GM21528 (cell line): ENCODE measurements around the gene CFAP54.
"Not testable (repeated sequence)": the region's sequence is repeated elsewhere in the genome, so short reads cannot be mapped to it uniquely, and the experiment has no call there.

Experiments
- ATAC-seq: cut with Tn5 transposase; IDR thresholded peaks from one replicate; pipeline ENCODE4 v1.9.1; 2021; ENCODE audit warnings: mild to moderate bottlenecking, moderate library complexity; ENCODE audit not compliant: unreplicated experiment, low FRiP score

CFAP54 gene, protein sequence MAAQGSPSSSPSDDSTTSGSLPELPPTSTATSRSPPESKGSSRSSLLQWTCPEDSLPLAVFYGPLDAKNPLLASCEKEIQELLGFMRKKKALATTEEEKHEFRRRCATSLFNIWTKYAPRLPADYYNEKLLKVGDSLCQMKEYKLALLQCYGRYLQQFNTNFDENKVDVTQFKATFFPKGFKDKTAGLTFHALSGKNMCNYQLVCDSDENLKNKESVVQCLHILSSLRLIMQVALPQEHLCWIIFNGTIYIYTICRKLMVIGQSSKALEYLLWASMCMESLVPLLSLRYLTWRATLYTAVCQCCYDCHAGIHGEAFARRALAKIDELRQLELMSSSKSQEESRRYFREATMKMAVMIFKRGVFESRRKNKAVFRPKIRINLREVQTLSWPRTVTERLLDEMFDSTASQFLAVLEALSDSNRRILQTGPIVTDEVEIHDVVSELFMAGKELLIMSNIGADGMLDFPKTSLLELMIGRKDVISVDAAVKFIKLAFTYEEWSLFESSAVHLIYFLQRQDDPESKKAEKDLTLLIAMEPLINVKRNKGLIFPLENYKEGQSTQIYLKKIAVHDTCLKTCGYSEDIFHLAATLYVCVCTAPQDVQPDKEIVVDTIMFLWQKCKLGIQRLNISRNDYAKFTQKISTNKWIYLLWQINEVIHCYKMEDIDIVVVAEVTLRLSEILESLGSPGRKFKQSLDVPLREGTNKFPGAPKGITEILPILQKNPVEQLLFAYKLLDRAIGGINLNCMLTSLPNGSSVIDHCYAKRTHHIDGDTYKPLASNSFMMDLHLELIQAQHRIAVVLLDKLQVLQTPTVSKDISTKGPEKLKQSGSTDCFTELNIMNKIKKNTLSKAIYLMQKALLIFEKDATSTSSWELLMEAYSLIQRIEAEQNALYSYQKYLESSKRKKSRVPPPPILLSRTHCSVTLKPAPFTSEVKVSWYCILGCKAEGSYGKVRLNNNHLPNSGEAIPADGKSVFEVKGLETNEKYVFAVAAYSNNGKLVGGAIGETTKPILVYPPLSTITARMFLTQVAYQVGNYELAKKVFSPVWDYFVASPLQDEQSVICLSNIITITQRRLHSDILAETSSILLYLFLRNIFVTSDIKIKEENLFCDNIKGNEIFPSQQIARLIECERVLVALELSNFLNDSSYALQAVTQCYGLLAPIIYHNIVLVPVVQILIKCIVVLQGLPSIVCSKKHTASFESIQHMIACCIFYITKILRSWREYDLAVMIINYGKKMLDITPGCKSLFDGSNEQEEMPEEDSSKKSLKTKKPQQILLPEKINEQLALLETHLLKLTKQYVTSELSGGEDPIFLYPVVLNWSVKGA (N-terminal part only)

DNA sequence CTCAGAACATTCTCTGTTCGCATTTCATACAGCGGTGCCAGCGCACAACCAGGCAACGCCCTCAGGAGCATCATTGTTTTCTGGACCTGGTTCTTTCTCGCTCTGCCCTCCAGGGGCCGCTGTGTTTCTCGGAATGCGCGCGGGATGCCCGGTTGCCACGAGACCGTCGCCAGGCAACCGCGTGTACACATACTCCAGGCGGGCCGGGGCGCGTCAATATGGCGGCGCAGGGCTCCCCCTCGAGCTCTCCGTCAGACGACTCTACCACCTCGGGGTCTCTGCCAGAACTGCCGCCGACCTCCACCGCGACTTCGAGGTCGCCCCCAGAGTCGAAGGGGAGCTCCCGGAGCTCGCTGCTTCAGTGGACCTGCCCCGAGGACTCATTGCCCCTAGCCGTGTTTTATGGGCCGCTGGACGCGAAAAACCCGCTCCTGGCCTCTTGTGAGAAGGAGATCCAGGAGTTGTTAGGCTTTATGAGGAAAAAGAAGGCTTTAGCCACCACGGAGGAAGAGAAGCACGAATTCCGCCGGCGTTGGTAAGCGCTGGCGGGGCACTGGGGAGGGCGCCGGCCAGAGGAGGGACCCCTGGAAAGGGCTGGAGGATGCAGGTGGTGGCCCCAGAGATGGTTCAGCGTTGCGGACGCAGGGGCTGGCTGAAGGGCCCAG, at the start of gene CFAP54:
CFAP54 (plus strand) TSS at position 186 of the 665 bp plus-strand sequence; CDS start at position 219, 33 bp downstream.
- ATAC-seq = peak; percentile 96

DNA sequence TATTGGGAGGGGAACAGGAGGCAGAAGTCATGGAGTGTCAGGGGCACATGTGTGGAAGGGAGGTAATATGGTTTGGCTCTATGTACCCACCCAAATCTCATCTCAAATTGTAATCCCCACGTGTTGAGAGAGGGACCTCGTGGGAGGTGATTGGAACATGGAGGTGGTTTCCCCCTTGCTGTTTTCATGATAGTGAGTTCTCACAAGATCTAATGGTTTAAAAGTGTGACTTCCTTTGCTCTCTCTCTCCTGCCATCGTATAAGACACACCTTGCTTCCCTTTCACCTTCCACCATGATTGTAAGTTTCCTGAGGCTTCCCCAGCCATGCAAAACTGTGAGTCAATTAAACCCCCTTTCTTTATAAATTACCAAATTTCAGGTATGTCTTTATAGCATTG, 47.6 kb upstream of the CFAP54 start:
- no peak for ATAC-seq

DNA sequence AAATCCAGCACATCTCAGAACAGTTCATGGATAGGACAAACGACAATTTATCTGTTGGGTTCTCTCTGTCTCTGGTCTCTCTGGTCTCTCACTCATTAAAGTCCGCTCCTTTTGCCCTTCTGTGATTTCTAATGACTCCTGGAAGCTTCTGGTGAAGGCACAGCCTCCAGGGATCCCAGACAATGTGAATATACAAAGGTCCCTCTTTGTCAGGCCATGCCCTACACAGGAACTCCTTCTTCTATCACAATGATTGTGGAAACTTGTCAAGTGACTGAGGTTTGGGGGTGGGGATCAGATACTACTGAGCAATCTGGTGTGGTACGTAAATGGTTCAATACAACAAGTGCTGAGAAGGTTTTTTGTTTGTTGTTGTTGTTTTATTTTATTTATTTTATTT, 46.5 kb upstream of the CFAP54 start:
- ATAC-seq = no peak

DNA sequence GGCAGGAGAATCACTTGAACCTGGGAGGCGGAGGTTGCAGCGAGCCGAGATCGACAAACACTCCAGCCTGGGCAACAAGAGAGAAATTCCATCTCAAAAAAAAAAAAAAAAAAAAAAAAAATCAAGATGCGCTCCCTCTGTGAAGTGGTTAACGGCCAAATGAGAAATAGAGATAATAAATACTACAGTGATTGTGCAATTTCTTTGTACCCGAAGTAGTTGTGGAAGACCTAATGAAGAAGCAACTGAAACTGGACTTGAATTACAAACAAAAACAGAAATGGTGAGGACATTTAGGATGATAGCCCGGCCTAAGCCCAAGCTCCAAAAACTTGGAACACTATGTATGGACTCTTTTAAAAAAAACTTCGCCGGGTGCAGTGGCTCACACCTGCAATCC, 45.0 kb upstream of the CFAP54 start:
- no peak for ATAC-seq

GRCh38 chr12:96445691-96446583, 43.4 kb upstream of the CFAP54 start:
- ATAC-seq = peak; percentile 93

- ATAC-seq = no peak
Observed at GRCh38 chr12:96447256-96447655, 42.1 kb upstream of the CFAP54 start.

DNA sequence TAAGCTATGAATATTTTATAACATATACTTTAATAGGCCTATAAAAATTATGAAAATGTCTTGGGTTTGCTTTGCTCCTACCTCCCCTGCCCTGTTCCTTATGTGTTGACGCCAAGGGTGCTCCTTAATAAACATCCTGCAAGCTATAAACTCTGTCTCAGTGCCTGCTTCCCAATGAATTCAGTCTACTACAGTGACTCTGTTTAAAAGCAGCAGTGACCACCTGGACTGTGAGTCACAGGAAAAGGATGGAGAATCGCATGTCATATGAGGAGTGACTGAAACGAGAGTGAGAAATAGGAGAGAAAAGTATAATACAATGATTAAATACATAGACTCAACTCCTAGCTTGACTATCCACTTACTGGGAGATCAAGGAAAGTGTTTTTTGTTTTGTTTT, 41.1 kb upstream of the CFAP54 start:
- no peak for ATAC-seq

GRCh38 chr12:96452261-96452922, 37.0 kb upstream of the CFAP54 start:
- no peak for ATAC-seq

- no peak for ATAC-seq
Observed at GRCh38 chr12:96454396-96454795, 35.0 kb upstream of the CFAP54 start.

- peak; percentile 86 for ATAC-seq
Observed at GRCh38 chr12:96456265-96456974, 33.0 kb upstream of the CFAP54 start.

DNA sequence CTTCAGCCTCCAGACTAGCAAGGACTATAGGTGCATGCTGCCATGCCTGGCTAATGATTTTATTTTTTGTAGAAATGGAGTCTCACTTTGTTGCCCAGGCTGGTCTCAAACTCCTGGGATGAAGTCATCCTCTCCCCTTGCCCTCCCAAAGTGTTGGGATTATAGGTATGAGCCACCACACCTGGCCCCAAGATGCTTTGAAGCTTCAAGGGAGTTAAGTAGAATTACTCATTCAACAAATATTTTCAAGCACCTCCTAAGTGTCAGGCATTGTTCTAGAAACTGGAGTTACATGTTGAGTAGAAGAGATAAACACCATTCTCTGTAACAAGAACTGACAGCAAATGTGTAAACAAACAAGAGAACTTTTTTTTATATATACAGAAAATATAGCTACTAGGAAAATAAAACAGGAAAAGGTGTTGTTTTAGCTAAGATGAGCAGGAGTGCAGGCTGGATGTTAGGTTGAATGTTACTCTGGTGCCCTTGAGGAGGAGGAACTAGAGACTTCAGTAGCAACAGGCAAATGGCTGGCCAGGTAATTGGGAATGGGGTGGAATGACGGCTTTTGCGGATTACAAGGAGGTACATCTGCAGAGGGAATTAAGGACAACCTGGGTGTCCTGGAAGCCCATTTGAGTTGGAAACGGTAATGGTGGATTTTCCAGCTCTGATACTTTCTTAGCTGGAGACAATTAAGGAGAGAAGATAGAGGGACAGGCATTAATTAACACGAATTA, 32.0 kb upstream of the CFAP54 start:
- peak; percentile 16 for ATAC-seq

- ATAC-seq = not testable (repeated sequence)
Observed at GRCh38 chr12:96459281-96459680, 30.1 kb upstream of the CFAP54 start.

DNA sequence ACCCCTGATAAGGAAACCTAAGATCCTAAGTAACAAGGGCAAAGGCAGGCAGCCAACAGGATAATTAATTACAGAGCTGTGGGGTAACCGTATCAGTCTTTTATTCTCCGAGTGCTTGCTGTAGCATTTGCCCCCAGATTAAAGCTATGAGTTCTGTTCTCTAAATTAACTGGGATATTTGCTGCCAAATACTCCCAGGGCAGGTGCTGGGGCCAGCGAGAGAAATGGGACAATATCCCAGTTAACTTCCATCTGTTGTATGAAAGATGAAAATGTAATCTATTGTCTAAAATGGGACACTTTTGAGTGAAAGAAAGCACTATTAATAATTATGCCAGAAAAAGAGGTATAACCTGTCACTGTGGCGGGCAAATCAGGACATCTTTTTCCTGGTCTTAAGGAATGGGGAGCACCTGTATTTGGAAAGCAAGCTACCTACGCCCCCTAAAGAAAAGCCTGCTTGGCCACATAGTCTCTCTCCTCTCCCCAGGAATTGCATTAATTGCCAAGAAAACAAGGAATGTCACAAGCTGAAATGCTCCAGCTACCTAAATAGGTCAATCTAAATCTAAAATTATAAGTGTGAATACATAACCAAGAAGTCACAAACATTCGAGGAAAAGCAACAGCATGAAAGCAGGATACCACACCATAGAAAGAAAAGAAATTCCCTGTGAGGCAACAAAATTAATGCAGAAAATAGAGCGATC, 26.7 kb upstream of the CFAP54 start:
- no peak for ATAC-seq

GRCh38 chr12:96465896-96466295, 23.5 kb upstream of the CFAP54 start:
- no peak for ATAC-seq

GRCh38 chr12:96466939-96467751, 22.2 kb upstream of the CFAP54 start:
- ATAC-seq = no peak
